CD4-positive, CD25-positive, alpha-beta regulatory T cell (primary cell): ENCODE results near the gene MED13L. TPM values are rescaled to one million over a fixed set of nuclear protein-coding genes. Genes with fewer than 3 reads are reported as not detected.

Source experiments
- ATAC-seq, 2 donors: fragments of 150-1000 bp; cut with Tn5 transposase; one replicate each; pipeline ENCODE4 v1.10.0; 2021; ENCODE audit warnings: low read depth in 2 of 2, moderate number of reproducible peaks in 2 of 2, moderate library complexity in 1 of 2
- DNase-seq, 3 donors: peaks; one replicate each; pipeline versions ENCODE4 v3.0.0 to v3.0.0-alpha.2; 2012 to 2022; ENCODE audit warnings: mixed read lengths in 1 of 3
- H3K27ac ChIP-seq: one replicate; pipeline ENCODE4 v1.7.0; 2013; ENCODE audit warnings: mild to moderate bottlenecking, low read length; ENCODE audit not compliant: insufficient read depth, poor library complexity, severe bottlenecking
- H3K27me3 ChIP-seq: one replicate; pipeline ENCODE4 v1.7.0; 2013; ENCODE audit warnings: low read length; ENCODE audit not compliant: control insufficient read depth, insufficient read depth
- H3K36me3 ChIP-seq: one replicate; pipeline ENCODE4 v1.7.0; 2013; ENCODE audit warnings: mild to moderate bottlenecking, low read length, moderate library complexity; ENCODE audit not compliant: control insufficient read depth, insufficient read depth
- H3K4me1 ChIP-seq: 2 replicates; pipeline ENCODE4 v1.7.0; 2013; ENCODE audit warnings: mild to moderate bottlenecking, low read length; ENCODE audit not compliant: insufficient read depth, control insufficient read depth, poor library complexity, severe bottlenecking
- H3K4me3 ChIP-seq: one replicate; pipeline ENCODE4 v1.7.0; 2013; ENCODE audit warnings: low read depth, mild to moderate bottlenecking, low read length, moderate library complexity
- H3K9me3 ChIP-seq, 2 experiments: 1 replicate in 1 of 2; 2 replicates in 1 of 2; pipeline ENCODE4 v1.7.0; 2013; ENCODE audit warnings: low read length in 2 of 2, mild to moderate bottlenecking in 1 of 2, moderate library complexity in 1 of 2; ENCODE audit not compliant: control insufficient read depth in 2 of 2
- H3K27ac Mint-ChIP-seq, 3 donors: one replicate each; pipeline ENCODE4 v1.8.0; 2020 to 2022; ENCODE audit warnings: mild to moderate bottlenecking in 3 of 3, mixed read lengths in 3 of 3, moderate library complexity in 2 of 3
- H3K27me3 Mint-ChIP-seq: one replicate; pipeline ENCODE4 v1.8.0; 2022; ENCODE audit warnings: mild to moderate bottlenecking, mixed read lengths
- H3K36me3 Mint-ChIP-seq: one replicate; pipeline ENCODE4 v1.8.0; 2020; ENCODE audit warnings: mixed read lengths
- H3K4me1 Mint-ChIP-seq, 4 donors: one replicate each; pipeline ENCODE4 v1.8.0; 2020 to 2022; ENCODE audit warnings: mixed read lengths in 4 of 4, mild to moderate bottlenecking in 1 of 4
- H3K4me3 Mint-ChIP-seq, 4 donors: one replicate each; pipeline ENCODE4 v1.8.0; 2020 to 2022; ENCODE audit warnings: mild to moderate bottlenecking in 4 of 4, mixed read lengths in 4 of 4, moderate library complexity in 3 of 4
- H3K9me3 Mint-ChIP-seq, 7 donors: one replicate each; pipeline ENCODE4 v1.8.0; 2020 to 2022; ENCODE audit warnings: mixed read lengths in 7 of 7, mild to moderate bottlenecking in 3 of 7, moderate library complexity in 2 of 7
- polyA plus RNA-seq, 4 donors: library from polyadenylated mRNA; unstranded; fragments of 300-500 nt; fragmentation: Illumina TruSeq; gene quantifications; one replicate each; pipeline ENCODE4 v1.2.3, GENCODE V29; 2021
- total RNA-seq: library from RNA; stranded (reverse); gene quantifications from one replicate; pipeline ENCODE4 v1.2.3, GENCODE V29; 2022

The MED13L gene
- total and polyA plus RNA-seq, 5 donors from 2014 or later: 4.5 to 179 (median 7.0) TPM

GRCh38 chr12:116090516-116090915, 187.0 kb downstream of the MED13L start:
- no peaks in the 10 kb centered on the region for H3K36me3 ChIP-seq
- Mint-ChIP-seq H3K9me3 (no peaks in the 10 kb centered on the region), H3K36me3 (peaks cover 22% of the 10 kb centered on the region), H3K4me3 (no peak overlapping the region), H3K27ac (no peak overlapping the region), H3K4me1 (peaks cover 38 to 53% (median 42%) of the 10 kb centered on the region in 4 donors), H3K27me3 (no peaks in the 10 kb centered on the region)
- no peak overlapping the region for H3K27ac ChIP-seq
- no peaks in the 10 kb centered on the region for H3K27me3 ChIP-seq
- ATAC-seq (no peak), DNase-seq (no peak)
- no peaks in the 10 kb centered on the region for H3K9me3 ChIP-seq
- no peaks in the 10 kb centered on the region for H3K4me1 ChIP-seq
- no peak overlapping the region for H3K4me3 ChIP-seq

DNA sequence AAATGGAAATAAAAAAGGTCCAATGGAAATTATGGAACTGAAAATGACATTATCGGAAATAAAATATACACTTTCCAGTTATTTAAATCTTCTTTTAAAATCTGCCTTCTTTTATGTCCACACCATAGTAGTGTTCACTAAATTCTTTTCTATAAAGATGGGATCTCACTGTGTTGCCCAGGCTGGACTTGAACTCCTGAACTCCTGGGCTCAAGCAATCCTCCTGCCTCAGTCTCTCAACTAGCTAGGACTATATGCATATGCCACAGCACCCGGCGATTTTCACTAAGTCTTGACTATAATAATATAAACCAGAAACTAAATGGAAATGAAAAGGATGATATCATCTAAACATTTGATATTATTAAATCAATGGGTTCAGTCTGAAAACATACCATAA, 188.4 kb downstream of the MED13L start:
- Mint-ChIP-seq H3K27ac (no peak overlapping the region), H3K4me1 (peaks cover 32 to 52% (median 41%) of the 10 kb centered on the region in 4 donors), H3K9me3 (no peaks in the 10 kb centered on the region), H3K36me3 (peaks cover 15% of the 10 kb centered on the region), H3K27me3 (no peaks in the 10 kb centered on the region), H3K4me3 (no peak overlapping the region)
- H3K9me3 ChIP-seq: no peaks in the 10 kb centered on the region
- H3K27me3 ChIP-seq: no peaks in the 10 kb centered on the region
- H3K36me3 ChIP-seq: no peaks in the 10 kb centered on the region
- H3K27ac ChIP-seq: no peak overlapping the region
- no peak overlapping the region for H3K4me3 ChIP-seq
- H3K4me1 ChIP-seq: no peaks in the 10 kb centered on the region
- DNase-seq (no peak), ATAC-seq (no peak)

GRCh38 chr12:116087962-116088361, 189.5 kb downstream of the MED13L start:
- DNase-seq (peak in 1 of 3 donors; percentile 51), ATAC-seq (no peak)
- Mint-ChIP-seq H3K27ac (peak overlapping the region in 2 of 3 donors; percentile 10 to 59), H3K4me1 (peaks cover 31 to 53% (median 41%) of the 10 kb centered on the region in 4 donors), H3K27me3 (no peaks in the 10 kb centered on the region), H3K36me3 (peaks cover 15% of the 10 kb centered on the region), H3K9me3 (no peaks in the 10 kb centered on the region), H3K4me3 (no peak overlapping the region)
- Histone ChIP-seq H3K27ac (no peak overlapping the region), H3K4me1 (no peaks in the 10 kb centered on the region), H3K27me3 (no peaks in the 10 kb centered on the region), H3K4me3 (no peak overlapping the region), H3K36me3 (no peaks in the 10 kb centered on the region), H3K9me3 (no peaks in the 10 kb centered on the region)

- no peaks in the 10 kb centered on the region for H3K36me3 ChIP-seq
- H3K4me1 ChIP-seq: no peaks in the 10 kb centered on the region
- Mint-ChIP-seq H3K27ac (peak overlapping the region in 1 of 3 donors; percentile 10), H3K9me3 (no peaks in the 10 kb centered on the region), H3K4me1 (peaks cover 26 to 48% (median 37%) of the 10 kb centered on the region in 4 donors), H3K27me3 (no peaks in the 10 kb centered on the region), H3K4me3 (no peak overlapping the region), H3K36me3 (peaks cover 15% of the 10 kb centered on the region)
- no peak overlapping the region for H3K4me3 ChIP-seq
- ATAC-seq: no peak
- no peak overlapping the region for H3K27ac ChIP-seq
- no peaks in the 10 kb centered on the region for H3K9me3 ChIP-seq
- DNase-seq: no peak
- no peaks in the 10 kb centered on the region for H3K27me3 ChIP-seq
Measured at GRCh38 chr12:116087399-116087798, 190.1 kb downstream of the MED13L start.

- Mint-ChIP-seq H3K4me3 (no peak overlapping the region), H3K27me3 (no peaks in the 10 kb centered on the region), H3K4me1 (peaks cover 9 to 19% (median 12%) of the 10 kb centered on the region in 4 donors), H3K27ac (peak overlapping the region in 1 of 3 donors; percentile 60), H3K9me3 (no peaks in the 10 kb centered on the region), H3K36me3 (no peaks in the 10 kb centered on the region)
- no peaks in the 10 kb centered on the region for H3K36me3 ChIP-seq
- H3K4me3 ChIP-seq: no peak overlapping the region
- DNase-seq (no peak), ATAC-seq (no peak)
- no peak overlapping the region for H3K27ac ChIP-seq
- no peaks in the 10 kb centered on the region for H3K9me3 ChIP-seq
- no peaks in the 10 kb centered on the region for H3K27me3 ChIP-seq
- H3K4me1 ChIP-seq: no peaks in the 10 kb centered on the region
Measured at GRCh38 chr12:116080415-116080814, 197.1 kb downstream of the MED13L start.

- ATAC-seq: no peak
- no peaks in the 10 kb centered on the region for H3K27me3 Mint-ChIP-seq
- no peaks in the 10 kb centered on the region for H3K36me3 Mint-ChIP-seq
- H3K36me3 ChIP-seq: no peaks in the 10 kb centered on the region
- H3K9me3 ChIP-seq: no peaks in the 10 kb centered on the region
- no peak overlapping the region for H3K4me3 ChIP-seq
- DNase-seq: no peak
- no peaks in the 10 kb centered on the region for H3K9me3 Mint-ChIP-seq
- H3K27me3 ChIP-seq: no peaks in the 10 kb centered on the region
- no peak overlapping the region for H3K27ac ChIP-seq
- no peaks in the 10 kb centered on the region for H3K4me1 ChIP-seq
- no peak overlapping the region for H3K27ac Mint-ChIP-seq
- no peak overlapping the region for H3K4me3 Mint-ChIP-seq
- H3K4me1 Mint-ChIP-seq: peaks cover 11 to 20% (median 13%) of the 10 kb centered on the region in 4 donors
Measured at GRCh38 chr12:116078396-116078795, 199.1 kb downstream of the MED13L start.

GRCh38 chr12:116077431-116077830, 200.1 kb downstream of the MED13L start:
- Mint-ChIP-seq H3K27ac (no peak overlapping the region), H3K9me3 (no peaks in the 10 kb centered on the region), H3K36me3 (no peaks in the 10 kb centered on the region), H3K4me3 (no peak overlapping the region), H3K27me3 (no peaks in the 10 kb centered on the region), H3K4me1 (peaks cover 11 to 20% (median 13%) of the 10 kb centered on the region in 4 donors)
- no peaks in the 10 kb centered on the region for H3K27me3 ChIP-seq
- DNase-seq (no peak), ATAC-seq (no peak)
- no peaks in the 10 kb centered on the region for H3K4me1 ChIP-seq
- no peaks in the 10 kb centered on the region for H3K9me3 ChIP-seq
- H3K27ac ChIP-seq: no peak overlapping the region
- no peaks in the 10 kb centered on the region for H3K36me3 ChIP-seq
- H3K4me3 ChIP-seq: no peak overlapping the region

- Mint-ChIP-seq H3K9me3 (no peaks in the 10 kb centered on the region), H3K27ac (no peak overlapping the region), H3K36me3 (no peaks in the 10 kb centered on the region)
Measured at GRCh38 chr12:116076399-116076798, 201.1 kb downstream of the MED13L start.

More at GRCh38 chr12:116076399-116076798, 201.1 kb downstream of the MED13L start:
- no peak for DNase-seq
- H3K4me3 ChIP-seq: no peak overlapping the region
- H3K4me3 Mint-ChIP-seq: no peak overlapping the region
- H3K27me3 Mint-ChIP-seq: no peaks in the 10 kb centered on the region
- peaks cover 11 to 24% (median 17%) of the 10 kb centered on the region in 4 donors for H3K4me1 Mint-ChIP-seq
- no peak for ATAC-seq
- H3K27ac ChIP-seq: no peak overlapping the region
- no peaks in the 10 kb centered on the region for H3K4me1 ChIP-seq
- no peaks in the 10 kb centered on the region for H3K9me3 ChIP-seq
- H3K27me3 ChIP-seq: no peaks in the 10 kb centered on the region
- no peaks in the 10 kb centered on the region for H3K36me3 ChIP-seq
